ENCODE results near the gene SHB. TPM values are rescaled to one million over a fixed set of nuclear protein-coding genes. Genes with fewer than 3 reads are reported as not detected.

Gene SHB
- total RNA-seq, 1 donor from 2014 or later = 25.3 TPM

- H3K27me3 ChIP-seq (ENCODE audit: low read depth) = no peaks in the 10 kb centered on the region
- no peak for TF ChIP-seq CTCF (IDR thresholded peaks at IDR 0.05)
- ATAC-seq = no peak
- no peak for DNase-seq
- H3K36me3 ChIP-seq = no peaks in the 10 kb centered on the region
- no peak overlapping the region for H3K4me3 ChIP-seq
- no peaks in the 10 kb centered on the region for H3K4me1 ChIP-seq
- no peak overlapping the region for H3K27ac ChIP-seq
- no peaks in the 10 kb centered on the region for H3K9me3 ChIP-seq
- intact Hi-C loops (cut with DNase I) = no loop called here
These were observed 34.3 kb upstream of the SHB start for GRCh38 chr9:38103340-38103739.

- H3K9me3 ChIP-seq = no peaks in the 10 kb centered on the region
- H3K27ac ChIP-seq = no peak overlapping the region
- intact Hi-C loops (cut with DNase I) = no loop called here
- ATAC-seq (no peak), DNase-seq (no peak)
- H3K4me3 ChIP-seq = no peak overlapping the region
- H3K4me1 ChIP-seq = no peaks in the 10 kb centered on the region
- no peaks in the 10 kb centered on the region for H3K27me3 ChIP-seq (ENCODE audit: low read depth)
- no peaks in the 10 kb centered on the region for H3K36me3 ChIP-seq
- TF ChIP-seq CTCF (IDR thresholded peaks at IDR 0.05) = no peak
These were observed 32.4 kb upstream of the SHB start for GRCh38 chr9:38101423-38101822.

DNA sequence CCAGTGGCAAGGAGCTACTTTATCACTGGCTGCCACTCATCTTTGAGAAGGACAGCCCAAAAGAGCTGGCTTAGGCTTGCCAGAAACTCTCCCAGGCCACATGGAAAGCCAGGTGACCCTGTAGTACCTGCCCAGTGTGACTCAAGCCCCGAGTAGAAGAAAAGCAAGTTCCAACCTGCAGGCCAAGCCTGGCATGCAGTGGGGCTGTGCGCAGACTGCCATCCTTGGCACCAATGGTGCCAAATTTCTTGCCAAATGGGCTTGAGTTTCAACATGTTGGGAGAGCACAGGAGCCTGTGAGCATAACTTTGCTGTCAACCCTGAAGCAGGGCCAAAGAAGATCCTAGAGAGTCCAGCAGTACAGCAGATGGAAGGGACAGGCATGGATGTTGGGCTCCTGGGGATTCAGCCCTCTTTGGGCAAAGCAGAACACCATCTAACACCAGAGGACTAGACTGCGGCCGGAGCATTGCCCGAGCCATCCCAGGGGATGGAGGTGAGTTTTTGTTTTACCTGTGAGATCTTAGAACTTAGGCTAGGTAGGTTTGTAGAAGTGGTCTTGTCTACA lies 27.3 kb upstream of the SHB start:
- Histone ChIP-seq H3K4me3 (no peak overlapping the region), H3K27ac (no peak overlapping the region), H3K4me1 (no peaks in the 10 kb centered on the region), H3K27me3 (ENCODE audit: low read depth) (no peaks in the 10 kb centered on the region), H3K9me3 (no peaks in the 10 kb centered on the region), H3K36me3 (no peaks in the 10 kb centered on the region)
- no peak for ATAC-seq
- DNase-seq = no peak
- intact Hi-C loops (cut with DNase I) = no loop called here
- TF ChIP-seq CTCF (IDR thresholded peaks at IDR 0.05) = no peak

- Histone ChIP-seq H3K27me3 (ENCODE audit: low read depth) (no peaks in the 10 kb centered on the region), H3K27ac (no peak overlapping the region), H3K4me3 (no peak overlapping the region), H3K4me1 (no peaks in the 10 kb centered on the region), H3K9me3 (no peaks in the 10 kb centered on the region), H3K36me3 (no peaks in the 10 kb centered on the region)
- no peak for ATAC-seq
- no peak for DNase-seq
- no peak for TF ChIP-seq CTCF (IDR thresholded peaks at IDR 0.05)
- intact Hi-C loops (cut with DNase I) = no loop called here
These were observed 25.1 kb upstream of the SHB start for GRCh38 chr9:38094165-38094564.

DNA sequence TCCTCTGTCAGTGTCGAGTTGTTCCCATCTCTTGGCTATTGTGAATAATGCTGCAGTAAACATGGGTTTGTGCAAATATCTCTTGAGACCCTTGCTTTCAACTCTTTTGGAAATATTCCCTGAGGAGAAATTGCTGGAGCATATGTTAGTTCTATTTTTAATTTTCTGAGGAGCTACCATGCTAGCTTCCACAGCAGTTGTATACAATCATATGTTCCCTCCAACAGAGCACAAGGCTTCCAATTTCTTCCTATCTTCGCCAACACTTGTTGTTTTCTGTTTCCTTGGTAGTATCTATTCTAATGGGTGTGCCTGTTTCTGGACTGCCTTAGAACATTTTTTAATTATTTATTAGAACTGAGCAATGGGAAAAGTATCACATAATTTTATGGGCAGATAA lies 23.6 kb upstream of the SHB start:
- no peaks in the 10 kb centered on the region for H3K36me3 ChIP-seq
- no peaks in the 10 kb centered on the region for H3K27me3 ChIP-seq (ENCODE audit: low read depth)
- H3K9me3 ChIP-seq = no peaks in the 10 kb centered on the region
- H3K4me1 ChIP-seq = no peaks in the 10 kb centered on the region
- ATAC-seq (no peak), DNase-seq (no peak)
- H3K4me3 ChIP-seq = no peak overlapping the region
- H3K27ac ChIP-seq = no peak overlapping the region
- TF ChIP-seq CTCF (IDR thresholded peaks at IDR 0.05) = no peak
- intact Hi-C loops (cut with DNase I) = no loop called here

DNA sequence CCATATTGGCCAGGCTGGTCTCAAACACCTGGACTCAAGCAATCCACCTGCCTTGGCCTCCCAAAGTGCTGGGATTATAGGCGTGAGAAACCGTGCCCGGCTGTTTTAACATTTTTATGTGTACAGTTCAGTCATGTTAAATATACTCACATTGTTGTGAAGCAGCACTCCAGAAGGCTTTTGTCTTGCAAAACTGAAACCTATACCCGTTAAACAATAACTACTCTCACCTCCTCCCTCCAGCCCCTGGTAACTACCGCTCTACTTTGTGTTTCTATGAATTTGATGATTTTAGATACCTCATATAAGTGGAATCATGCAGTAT lies 23.1 kb upstream of the SHB start:
- intact Hi-C loops (cut with DNase I) = no loop called here
- ATAC-seq (no peak), DNase-seq (no peak)
- no peak overlapping the region for H3K4me3 ChIP-seq
- H3K27ac ChIP-seq = no peak overlapping the region
- no peaks in the 10 kb centered on the region for H3K27me3 ChIP-seq (ENCODE audit: low read depth)
- H3K9me3 ChIP-seq = no peaks in the 10 kb centered on the region
- no peaks in the 10 kb centered on the region for H3K36me3 ChIP-seq
- no peak for TF ChIP-seq CTCF (IDR thresholded peaks at IDR 0.05)
- no peaks in the 10 kb centered on the region for H3K4me1 ChIP-seq

Data from lower lobe of right lung (tissue), 2 donors.